Astrocyte of the spinal cord (primary cell): ENCODE measurements around the gene IL32.

Experiments
- DNase-seq: peaks from one replicate; pipeline ENCODE4 v3.0.0; 2011; ENCODE audit warnings: low read depth, low spot score
- H3K4me3 ChIP-seq: 2 replicates; pipeline ENCODE4 v1.5.1; 2011; ENCODE audit warnings: low read depth, mild to moderate bottlenecking, low read length, moderate library complexity
- CTCF ChIP-seq: IDR thresholded peaks from 2 replicates; pipeline ENCODE4 v1.5.1; 2012; ENCODE audit warnings: low read depth, mild to moderate bottlenecking, low read length, inconsistent platforms
- in situ Hi-C: cut with HindIII; loops from 2 replicates; pipeline ENCODE4 v1.10.0; 2017; ENCODE audit warnings: low sequenced_read_pairs

Gene IL32

DNA sequence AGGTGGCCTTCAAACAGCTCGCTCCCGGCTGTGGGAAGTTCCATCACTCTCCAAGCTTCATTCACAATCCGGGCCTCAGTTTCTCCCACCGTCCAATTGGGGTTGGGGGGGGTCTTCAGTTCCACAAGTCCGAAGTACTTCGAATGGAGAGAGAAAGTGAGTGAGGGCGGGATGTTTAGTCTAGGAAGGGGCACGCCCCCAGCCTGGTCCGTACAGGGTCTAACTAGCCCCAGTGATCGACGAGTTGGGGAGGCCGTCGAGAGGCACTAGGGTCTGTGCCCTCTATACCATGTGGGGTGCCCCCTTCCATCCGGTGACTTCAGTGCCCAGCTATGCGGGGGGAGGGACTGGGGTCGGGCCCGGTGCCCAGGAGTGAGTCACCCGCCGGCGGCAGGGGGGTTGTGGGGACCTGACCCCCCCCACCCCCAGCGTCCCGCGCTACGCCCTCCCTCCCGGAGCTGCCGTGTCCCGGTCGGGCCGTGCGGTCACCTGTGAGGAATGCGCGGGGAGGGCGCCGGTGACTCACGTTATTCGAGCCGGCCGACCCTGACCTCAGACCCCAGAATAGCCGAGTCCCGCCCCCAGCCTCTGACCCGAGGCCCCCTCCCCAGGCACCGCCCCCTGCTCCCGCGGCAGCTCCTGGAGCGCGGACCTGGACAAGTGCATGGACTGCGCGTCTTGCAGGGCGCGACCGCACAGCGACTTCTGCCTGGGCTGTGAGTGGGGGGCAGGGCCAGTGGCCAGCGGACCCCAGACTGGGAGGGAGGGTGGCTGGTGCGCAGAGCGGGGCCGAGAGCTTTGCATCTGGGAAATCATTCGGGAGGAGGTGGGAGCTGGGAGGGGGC lies 44.6 kb upstream of the IL32 start:
- peak overlapping the region; percentile 80 for H3K4me3 ChIP-seq
- in situ Hi-C loops, result no loop called here
- no peak for TF ChIP-seq CTCF
- DNase-seq, result peak; percentile 91

GRCh38 chr16:3021449-3022207 lies 43.8 kb upstream of the IL32 start:
- peak; percentile 39 for TF ChIP-seq CTCF

GRCh38 chr16:3022208-3022683 lies 43.2 kb upstream of the IL32 start:
- H3K4me3 ChIP-seq, result peak overlapping the region; percentile 80
- no peak for TF ChIP-seq CTCF
- DNase-seq, result peak; percentile 97
- in situ Hi-C loops, result no loop called here

More at GRCh38 chr16:3021449-3022207, 43.8 kb upstream of the IL32 start:
- peak overlapping the region; percentile 80 for H3K4me3 ChIP-seq
- peak; percentile 98 for DNase-seq
- in situ Hi-C loops, result no loop called here

- no peak for TF ChIP-seq CTCF
- H3K4me3 ChIP-seq, result peak overlapping the region; percentile 80
- peak; percentile 51 for DNase-seq
- in situ Hi-C loops, result no loop called here
Observed at GRCh38 chr16:3022684-3023414, 42.6 kb upstream of the IL32 start.

DNA sequence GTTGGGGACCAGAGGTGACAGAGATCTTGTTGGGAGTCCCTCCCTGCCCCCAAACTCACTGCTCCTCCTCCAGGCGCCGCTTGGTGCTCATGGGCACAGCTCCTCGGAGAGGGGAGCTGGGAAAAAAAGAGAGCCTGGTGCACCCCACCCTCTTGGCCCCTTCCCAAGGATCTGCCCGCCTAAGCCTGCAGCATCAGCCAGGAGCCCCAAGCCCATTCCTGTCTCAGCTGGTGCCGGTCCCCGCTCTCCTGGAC lies 42.1 kb upstream of the IL32 start:
- no peak for TF ChIP-seq CTCF
- no peak for DNase-seq
- peak overlapping the region; percentile 80 for H3K4me3 ChIP-seq
- in situ Hi-C loops, result no loop called here

DNA sequence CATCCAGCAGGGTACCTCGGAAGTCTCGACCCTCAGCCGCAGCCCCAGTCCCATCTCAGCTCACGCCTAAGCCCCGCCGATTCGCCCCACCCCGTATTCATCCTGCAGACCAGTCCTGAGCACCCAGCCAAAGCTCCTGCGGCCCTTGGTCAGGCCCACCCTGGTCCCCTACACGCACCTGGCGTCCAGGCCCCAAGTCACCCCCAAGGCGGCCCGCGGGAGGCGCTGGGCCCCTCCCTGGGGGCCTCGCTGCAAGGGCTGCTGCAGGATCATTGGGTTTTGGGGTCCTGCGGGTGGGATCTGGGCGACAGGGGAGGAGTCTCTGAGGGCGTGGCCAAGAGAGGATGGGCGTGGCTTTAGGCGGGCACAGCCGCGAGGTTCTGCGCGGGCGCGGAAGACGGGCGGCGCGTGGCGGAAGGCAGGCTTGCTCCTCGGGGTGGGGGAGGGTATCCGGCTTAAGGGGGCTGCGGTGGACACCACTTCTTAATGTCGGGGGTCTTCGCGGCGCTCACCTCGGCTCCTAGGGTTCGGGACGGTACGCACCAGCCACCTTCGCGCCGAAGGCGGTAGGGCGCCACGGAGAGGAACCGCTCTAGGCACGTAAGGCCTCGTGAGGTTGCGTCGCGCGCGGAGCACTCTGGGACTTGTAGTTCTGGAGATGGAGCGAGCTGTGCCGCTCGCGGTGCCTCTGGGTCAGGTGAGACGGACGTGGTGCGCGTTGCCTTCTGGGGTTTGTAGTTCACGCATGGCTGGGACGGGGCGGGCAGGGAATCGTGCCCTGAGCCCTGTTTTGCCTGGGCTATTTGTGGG lies 41.6 kb upstream of the IL32 start, which contains the start of the genes HCFC1R1 and THOC6:
Gene HCFC1R1, minus strand, starts transcription at position 274 of the 810 bp plus-strand sequence. Its CDS starts 1 bp downstream, at position 273.
Gene THOC6, plus strand, starts transcription at position 367 of the 810 bp plus-strand sequence. Its CDS starts 292 bp downstream, at position 659.
- TF ChIP-seq CTCF, result no peak
- in situ Hi-C loops, result no loop called here
- H3K4me3 ChIP-seq, result peak within 1 kb of the TSS; percentile 80
- DNase-seq, result peak; percentile 99
